Testis (tissue), 3 donors: ENCODE data around the gene BBOX1. TPM values are rescaled to one million over a fixed set of nuclear protein-coding genes. Genes with fewer than 3 reads are reported as not detected.
"Not testable (repeated sequence)": the region's sequence is repeated elsewhere in the genome, so short reads cannot be mapped to it uniquely, and the experiment has no call there.

ENCODE experiments used
- DNase-seq: peaks from one replicate; pipeline ENCODE4 v3.0.0-alpha.2; 2019
- H3K27ac ChIP-seq, 2 donors: fragments of 200-600 bp; sonication (generic); one replicate each; pipeline ENCODE4 v1.5.1; 2019
- H3K27me3 ChIP-seq: fragments of 200-600 bp; sonication (generic); one replicate; pipeline ENCODE4 v1.5.1; 2019
- H3K36me3 ChIP-seq: fragments of 200-600 bp; sonication (generic); one replicate; pipeline ENCODE4 v1.5.1; 2017; ENCODE audit warnings: low read depth; ENCODE audit errors: missing control alignments
- H3K4me1 ChIP-seq: fragments of 200-600 bp; sonication (generic); one replicate; pipeline ENCODE4 v1.5.1; 2019
- H3K4me3 ChIP-seq, 2 donors: fragments of 200-600 bp; sonication (generic); one replicate each; pipeline ENCODE4 v1.5.1; 2017 to 2019
- H3K9me3 ChIP-seq: fragments of 200-600 bp; sonication (generic); one replicate; pipeline ENCODE4 v1.5.1; 2017
- CTCF ChIP-seq, 3 experiments: fragments of 450-650 bp in 2 of 3; fragments of 200-600 bp in 1 of 3; sonication (generic) in 1 of 3; IDR thresholded peaks; one replicate each; pipeline ENCODE4 v1.5.1; 2016 to 2019; ENCODE audit warnings: antibody characterized with exemption in 3 of 3, mild to moderate bottlenecking in 2 of 3, moderate library complexity in 1 of 3
- POLR2A ChIP-seq: fragments of 450-650 bp; IDR thresholded peaks from one replicate; pipeline ENCODE4 v1.6.1; 2017; ENCODE audit warnings: antibody characterized with exemption, mild to moderate bottlenecking, moderate library complexity
- WGBS, 2 donors: methylation state at CpG; one replicate each; pipeline ENCODE4 v1.1.5; 2018; 5-methylcytosine and 5-hydroxymethylcytosine counted together
- intact Hi-C: fragments of 100-400 bp; cut with DNase I; formaldehyde crosslinking; loops from one replicate; pipeline ENCODE4 v1.15.1; 2023; ENCODE audit warnings: low total_unique reads
- polyA plus RNA-seq: library from polyadenylated mRNA; stranded (reverse); fragments of 350-450 nt; fragmentation: Illumina TruSeq; extraction: RNeasy Lipid Tissue Mini Kit (QIAGEN cat#74804); gene quantifications from one replicate; pipeline ENCODE4 v1.2.3, GENCODE V29; 2014; ENCODE audit warnings: low read depth, low replicate concordance; ENCODE audit not compliant: insufficient read depth
- total RNA-seq, 2 donors: library from RNA; depleted of rRNA; stranded (reverse); fragments of >200 nt; gene quantifications; one replicate each; pipeline ENCODE4 v1.2.3, GENCODE V29; 2016

BBOX1 gene
- total and polyA plus RNA-seq, 3 donors from 2014 or later, result 0.24 to 1.2 TPM; not detected in 1

DNA sequence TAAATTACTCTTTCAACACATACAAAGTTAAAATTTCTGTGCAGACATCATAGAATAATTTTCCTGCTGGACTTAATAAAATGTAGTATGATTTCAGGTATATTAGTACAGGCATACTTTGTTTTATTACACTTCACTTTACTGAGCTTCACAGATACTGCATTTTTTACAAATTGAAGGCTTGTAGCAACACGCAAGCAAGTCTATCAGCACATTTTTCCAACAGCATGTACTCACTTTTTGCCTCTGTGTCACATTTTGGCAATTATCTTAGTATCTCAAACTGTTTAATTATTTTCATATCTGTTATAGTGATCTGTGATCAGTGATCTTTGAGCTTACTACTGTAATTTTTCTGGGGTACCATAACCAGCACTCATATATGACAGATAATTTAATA is 44.5 kb downstream of the BBOX1 start:
- H3K27me3 ChIP-seq, result no peaks in the 10 kb centered on the region
- DNase-seq, result no peak
- intact Hi-C loops, result no loop called here
- no peak overlapping the region for H3K27ac ChIP-seq
- H3K36me3 ChIP-seq, result no peaks in the 10 kb centered on the region
- TF ChIP-seq POLR2A, result no peak
- no peak for TF ChIP-seq CTCF (IDR thresholded peaks at IDR 0.05)
- H3K4me1 ChIP-seq, result peaks cover 5% of the 10 kb centered on the region
- 90 to 92% methylated on average over 1 of the region's 1 CpG for WGBS, 2 donors
- H3K9me3 ChIP-seq, result no peaks in the 10 kb centered on the region
- H3K4me3 ChIP-seq, result no peak overlapping the region

- no peak for DNase-seq
- Histone ChIP-seq H3K27ac (no peak overlapping the region), H3K36me3 (no peaks in the 10 kb centered on the region), H3K27me3 (no peaks in the 10 kb centered on the region), H3K4me1 (peaks cover 5% of the 10 kb centered on the region), H3K9me3 (no peaks in the 10 kb centered on the region), H3K4me3 (no peak overlapping the region)
- intact Hi-C loops, result no loop called here
- WGBS, 2 donors, result 0 to 13% methylated on average over 1 of the region's 1 CpG
- no peak for TF ChIP-seq CTCF (IDR thresholded peaks at IDR 0.05)
- TF ChIP-seq POLR2A, result no peak
These were observed 45.0 kb downstream of the BBOX1 start for GRCh38 chr11:27085605-27086004.

GRCh38 chr11:27087432-27087831 is 46.8 kb downstream of the BBOX1 start:
- H3K9me3 ChIP-seq, result no peaks in the 10 kb centered on the region
- H3K27ac ChIP-seq, result no peak overlapping the region
- peaks cover 5% of the 10 kb centered on the region for H3K4me1 ChIP-seq
- DNase-seq, result no peak
- no peaks in the 10 kb centered on the region for H3K27me3 ChIP-seq
- H3K36me3 ChIP-seq, result no peaks in the 10 kb centered on the region
- H3K4me3 ChIP-seq, result no peak overlapping the region
- TF ChIP-seq POLR2A (no peak), CTCF (IDR thresholded peaks at IDR 0.05) (no peak)
- 84 to 88% methylated on average over 2 of the region's 2 CpGs for WGBS, 2 donors
- intact Hi-C loops, result no loop called here

DNA sequence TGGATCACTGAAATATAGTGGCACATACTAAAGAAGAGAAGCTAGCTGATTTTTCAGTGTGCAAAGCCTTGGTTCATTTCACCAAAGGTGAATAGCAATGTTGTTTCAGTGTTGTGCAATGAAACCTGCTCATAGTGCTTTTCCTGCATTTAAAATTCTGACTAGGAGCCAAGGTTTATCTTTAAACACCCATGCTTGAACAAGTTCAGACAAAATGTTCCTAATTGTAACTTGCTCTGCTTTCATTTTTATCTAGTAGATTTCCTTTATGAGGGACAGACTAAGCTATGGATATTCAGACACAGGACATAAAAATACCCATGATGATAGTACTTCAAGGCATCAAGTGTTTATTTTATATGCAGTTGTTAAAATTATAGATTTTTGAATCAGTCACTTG is 47.7 kb downstream of the BBOX1 start:
- no peaks in the 10 kb centered on the region for H3K27me3 ChIP-seq
- no peaks in the 10 kb centered on the region for H3K36me3 ChIP-seq
- H3K4me3 ChIP-seq, result no peak overlapping the region
- no peak for TF ChIP-seq POLR2A
- TF ChIP-seq CTCF (IDR thresholded peaks at IDR 0.05), result no peak
- peaks cover 5% of the 10 kb centered on the region for H3K4me1 ChIP-seq
- intact Hi-C loops, result no loop called here
- no peak overlapping the region for H3K27ac ChIP-seq
- no peak for DNase-seq
- no peaks in the 10 kb centered on the region for H3K9me3 ChIP-seq

DNA sequence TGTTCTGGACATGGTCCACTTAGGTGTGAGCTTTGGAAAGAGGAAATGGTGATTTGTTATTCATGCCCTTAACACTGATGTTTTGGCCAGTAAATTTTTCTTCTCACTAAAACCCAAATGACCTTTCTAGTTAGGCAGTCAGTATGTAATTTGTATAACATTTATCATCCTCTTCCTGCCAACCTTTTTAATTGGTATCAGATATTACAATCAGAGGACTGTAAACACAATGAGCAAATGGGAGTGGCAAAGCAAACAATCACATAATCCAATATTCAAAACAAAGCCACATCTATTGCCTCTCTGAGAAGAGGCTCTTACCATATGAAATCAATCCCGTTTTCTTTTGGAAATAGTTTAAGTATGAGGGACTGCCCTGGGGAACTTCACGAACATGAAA is 49.1 kb downstream of the BBOX1 start:
- TF ChIP-seq CTCF (IDR thresholded peaks at IDR 0.05), result no peak
- no peak for TF ChIP-seq POLR2A
- DNase-seq, result no peak
- Histone ChIP-seq H3K27ac (no peak overlapping the region), H3K36me3 (no peaks in the 10 kb centered on the region), H3K9me3 (no peaks in the 10 kb centered on the region), H3K4me3 (no peak overlapping the region), H3K4me1 (peaks cover 5% of the 10 kb centered on the region), H3K27me3 (no peaks in the 10 kb centered on the region)
- 92 to 93% methylated on average over 2 of the region's 2 CpGs for WGBS, 2 donors
- intact Hi-C loops, result no loop called here

DNA sequence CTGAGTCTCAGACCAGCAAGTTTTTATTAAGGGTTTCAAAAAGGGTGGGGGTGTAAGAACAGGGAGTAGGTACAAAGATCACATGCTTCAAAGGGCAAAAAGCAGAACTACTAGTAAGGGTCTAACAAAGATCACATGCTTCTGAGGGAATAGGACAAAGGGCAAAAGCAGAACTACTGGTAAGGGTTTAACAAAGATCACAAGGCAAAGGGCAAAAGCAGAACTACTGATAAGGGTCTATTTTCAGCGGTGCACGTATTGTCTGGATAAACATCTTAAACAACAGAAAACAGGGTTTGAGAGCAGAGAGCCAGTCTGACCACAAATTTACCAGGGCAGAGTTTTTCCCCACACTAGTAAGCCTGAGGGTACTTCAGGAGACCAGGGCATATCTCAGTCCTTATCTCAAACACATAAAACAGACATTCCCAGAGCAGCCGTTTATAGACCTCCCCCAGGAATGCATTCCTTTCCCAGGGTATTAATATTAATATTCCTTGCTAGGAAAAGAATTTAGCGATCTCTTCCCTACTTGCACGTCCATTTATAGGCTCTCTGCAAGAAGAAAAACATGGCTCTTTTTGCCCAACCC is 49.8 kb downstream of the BBOX1 start:
- DNase-seq, intact Hi-C loops, H3K9me3 ChIP-seq, H3K4me1 ChIP-seq, H3K27ac ChIP-seq, H3K27me3 ChIP-seq, H3K36me3 ChIP-seq, H3K4me3 ChIP-seq: not testable (repeated sequence)
- WGBS, 2 donors, result 66 to 77% methylated on average over 5 of the region's 5 CpGs
